OCI-LY7 (cell line): ENCODE data around the gene FOXF1. TPM values are rescaled to one million over a fixed set of nuclear protein-coding genes. Genes with fewer than 3 reads are reported as not detected.

Experiments used
- BruUV-seq: library from RNA; stranded (reverse); fragments of 400-500 nt; replicated peaks from 2 replicates; lab custom pipeline; 2021; lab: Mats Ljungman, UMichigan
- CTCF ChIA-PET: fragments of 300-600 bp; sonication (Branson Sonifier 250); formaldehyde crosslinking; loops from one replicate; lab custom pipeline; 2022; ENCODE audit warnings: antibody characterized with exemption; ENCODE audit not compliant: unreplicated experiment; lab: Charles Lee
- POLR2A ChIA-PET: fragments of 300-600 bp; sonication (Branson Sonifier 250); formaldehyde crosslinking; loops from one replicate; lab custom pipeline; 2022; ENCODE audit warnings: antibody characterized with exemption; lab: Charles Lee
- DNase-seq: peaks from one replicate; pipeline ENCODE4 v3.0.0-alpha.2; 2015; ENCODE audit warnings: low spot score
- H2AFZ ChIP-seq: fragments of 200-600 bp; sonication (generic), shearing (Covaris generic); 2 replicates; pipeline ENCODE4 v1.6.1; 2014; ENCODE audit warnings: mild to moderate bottlenecking, antibody characterized with exemption, low read length, moderate library complexity
- H3K27ac ChIP-seq: fragments of 200-600 bp; sonication (generic); 2 replicates; pipeline ENCODE4 v1.5.1; 2014; ENCODE audit warnings: mixed run types, low read depth, mild to moderate bottlenecking, moderate library complexity, low read length, inconsistent platforms; ENCODE audit not compliant: poor library complexity, severe bottlenecking
- H3K36me3 ChIP-seq: fragments of 200-600 bp; sonication (generic); 2 replicates; pipeline ENCODE4 v1.6.1; 2014; ENCODE audit warnings: mild to moderate bottlenecking, antibody characterized with exemption, low read length, moderate library complexity, mixed read lengths; ENCODE audit not compliant: insufficient read depth
- H3K4me1 ChIP-seq: fragments of 200-600 bp; sonication (generic); 2 replicates; pipeline ENCODE4 v1.5.1; 2014; ENCODE audit warnings: mild to moderate bottlenecking, low read length; ENCODE audit not compliant: insufficient read depth, poor library complexity, severe bottlenecking
- H3K4me2 ChIP-seq: fragments of 200-600 bp; sonication (generic); 2 replicates; pipeline ENCODE4 v1.6.1; 2014; ENCODE audit warnings: mild to moderate bottlenecking, low read length
- H3K4me3 ChIP-seq: fragments of 200-600 bp; sonication (generic); 2 replicates; pipeline ENCODE4 v1.5.1; 2014; ENCODE audit warnings: mild to moderate bottlenecking, low read depth, low read length; ENCODE audit not compliant: poor library complexity, severe bottlenecking
- H3K79me2 ChIP-seq: fragments of 200-600 bp; sonication (generic); 2 replicates; pipeline ENCODE4 v1.6.1; 2016; ENCODE audit warnings: low read depth, mild to moderate bottlenecking, low read length, moderate library complexity, mixed read lengths; ENCODE audit not compliant: insufficient read depth
- H3K9me2 ChIP-seq: fragments of 200-600 bp; sonication (generic); 2 replicates; pipeline ENCODE4 v1.6.1; 2016; ENCODE audit warnings: mild to moderate bottlenecking, low read length, mixed read lengths; ENCODE audit not compliant: insufficient read depth
- H3K9me3 ChIP-seq: fragments of 200-600 bp; sonication (generic); 2 replicates; pipeline ENCODE4 v1.6.1; 2014; ENCODE audit warnings: mild to moderate bottlenecking, mixed run types, low read length, mixed read lengths
- H4K20me1 ChIP-seq: fragments of 200-600 bp; sonication (generic); 2 replicates; pipeline ENCODE4 v1.6.1; 2014; ENCODE audit warnings: mild to moderate bottlenecking, antibody characterized with exemption, low read length, moderate library complexity, mixed read lengths; ENCODE audit not compliant: insufficient read depth
- EZH2phosphoT487 ChIP-seq: fragments of 200-600 bp; sonication (generic); IDR thresholded peaks from 2 replicates; pipeline ENCODE4 v1.6.1; 2018; ENCODE audit warnings: low read depth, borderline replicate concordance, mild to moderate bottlenecking, mixed run types, antibody characterized with exemption, low read length, moderate library complexity, mixed read lengths
- intact Hi-C: fragments of 100-400 bp; cut with micrococcal nuclease; formaldehyde crosslinking; loops from one replicate; pipeline ENCODE4 v1.10.0; 2022; ENCODE audit not compliant: unreplicated experiment
- total RNA-seq, 2 experiments: library from RNA; depleted of rRNA in 1 of 2; stranded (reverse); fragments of >200 nt in 1 of 2; shearing (Covaris generic) in 1 of 2; gene quantifications; 2 replicates each; pipeline ENCODE4 v1.2.3, GENCODE V29; 2014 to 2022
- TF ChIP-seq, protein P1 (sequence below): fragments of 200-600 bp; sonication (generic); conservative IDR thresholded peaks from 2 replicates; pipeline ENCODE4 v1.5.1; 2014; ENCODE audit warnings: mild to moderate bottlenecking, antibody characterized with exemption, low read length, moderate library complexity, mixed read lengths

Gene FOXF1
- total RNA-seq, 2 experiments from 2014 or later = not detected

DNA sequence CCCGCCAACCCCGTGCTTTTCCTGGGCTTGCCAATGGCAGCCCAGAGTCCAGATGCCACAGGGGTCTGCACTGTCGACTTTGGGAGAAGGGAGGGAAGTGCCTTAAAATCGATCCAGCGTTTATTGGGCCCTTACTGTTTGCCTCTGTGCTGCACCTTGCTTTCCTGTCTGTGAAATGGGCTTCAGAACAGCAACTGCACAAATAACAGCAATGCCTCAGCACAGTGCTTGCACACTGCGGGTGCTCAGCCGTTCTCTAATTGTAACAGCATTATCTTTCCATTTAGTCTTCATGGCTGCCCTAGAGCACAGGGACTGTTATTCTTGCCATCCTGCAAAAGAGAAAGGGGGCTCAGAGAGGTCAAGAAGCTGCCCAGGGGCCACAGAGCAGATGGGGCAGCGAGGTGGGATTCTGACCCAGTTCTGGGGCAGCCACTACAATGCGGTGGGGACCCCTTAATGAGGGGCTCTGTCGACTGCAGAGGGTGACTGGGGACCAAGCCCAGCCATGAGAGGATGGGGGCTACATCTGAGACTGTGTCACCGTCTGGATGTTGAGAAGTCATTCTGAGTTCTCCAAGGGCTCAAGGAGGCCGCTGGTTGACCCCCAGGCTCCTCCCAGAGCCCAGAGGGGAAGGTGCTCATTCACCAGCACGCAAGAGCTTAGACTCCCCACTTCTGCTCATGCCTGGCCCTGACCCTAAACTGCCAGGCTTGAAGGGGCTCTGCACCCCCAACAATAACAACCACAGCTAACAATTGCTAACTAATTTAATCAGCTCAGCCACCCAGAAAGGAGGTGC, 9.4 kb upstream of the FOXF1 start:
- Histone ChIP-seq H3K4me1 (no peaks in the 10 kb centered on the region), H3K79me2 (no peaks in the 10 kb centered on the region), H4K20me1 (no peaks in the 10 kb centered on the region), H3K36me3 (no peaks in the 10 kb centered on the region), H3K27ac (no peak overlapping the region), H3K9me3 (no peaks in the 10 kb centered on the region), H3K4me2 (no peak overlapping the region), H3K9me2 (no peaks in the 10 kb centered on the region), H3K4me3 (no peak overlapping the region), H2AFZ (no peak overlapping the region)
- ChIA-PET CTCF (no interaction called here), POLR2A (no interaction called here)
- intact Hi-C loops = no loop called here
- TF ChIP-seq, protein P1, sequence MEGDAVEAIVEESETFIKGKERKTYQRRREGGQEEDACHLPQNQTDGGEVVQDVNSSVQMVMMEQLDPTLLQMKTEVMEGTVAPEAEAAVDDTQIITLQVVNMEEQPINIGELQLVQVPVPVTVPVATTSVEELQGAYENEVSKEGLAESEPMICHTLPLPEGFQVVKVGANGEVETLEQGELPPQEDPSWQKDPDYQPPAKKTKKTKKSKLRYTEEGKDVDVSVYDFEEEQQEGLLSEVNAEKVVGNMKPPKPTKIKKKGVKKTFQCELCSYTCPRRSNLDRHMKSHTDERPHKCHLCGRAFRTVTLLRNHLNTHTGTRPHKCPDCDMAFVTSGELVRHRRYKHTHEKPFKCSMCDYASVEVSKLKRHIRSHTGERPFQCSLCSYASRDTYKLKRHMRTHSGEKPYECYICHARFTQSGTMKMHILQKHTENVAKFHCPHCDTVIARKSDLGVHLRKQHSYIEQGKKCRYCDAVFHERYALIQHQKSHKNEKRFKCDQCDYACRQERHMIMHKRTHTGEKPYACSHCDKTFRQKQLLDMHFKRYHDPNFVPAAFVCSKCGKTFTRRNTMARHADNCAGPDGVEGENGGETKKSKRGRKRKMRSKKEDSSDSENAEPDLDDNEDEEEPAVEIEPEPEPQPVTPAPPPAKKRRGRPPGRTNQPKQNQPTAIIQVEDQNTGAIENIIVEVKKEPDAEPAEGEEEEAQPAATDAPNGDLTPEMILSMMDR = no peak
- TF ChIP-seq EZH2phosphoT487 = no peak
- no TSS peak for BruUV-seq
- no peak for DNase-seq

DNA sequence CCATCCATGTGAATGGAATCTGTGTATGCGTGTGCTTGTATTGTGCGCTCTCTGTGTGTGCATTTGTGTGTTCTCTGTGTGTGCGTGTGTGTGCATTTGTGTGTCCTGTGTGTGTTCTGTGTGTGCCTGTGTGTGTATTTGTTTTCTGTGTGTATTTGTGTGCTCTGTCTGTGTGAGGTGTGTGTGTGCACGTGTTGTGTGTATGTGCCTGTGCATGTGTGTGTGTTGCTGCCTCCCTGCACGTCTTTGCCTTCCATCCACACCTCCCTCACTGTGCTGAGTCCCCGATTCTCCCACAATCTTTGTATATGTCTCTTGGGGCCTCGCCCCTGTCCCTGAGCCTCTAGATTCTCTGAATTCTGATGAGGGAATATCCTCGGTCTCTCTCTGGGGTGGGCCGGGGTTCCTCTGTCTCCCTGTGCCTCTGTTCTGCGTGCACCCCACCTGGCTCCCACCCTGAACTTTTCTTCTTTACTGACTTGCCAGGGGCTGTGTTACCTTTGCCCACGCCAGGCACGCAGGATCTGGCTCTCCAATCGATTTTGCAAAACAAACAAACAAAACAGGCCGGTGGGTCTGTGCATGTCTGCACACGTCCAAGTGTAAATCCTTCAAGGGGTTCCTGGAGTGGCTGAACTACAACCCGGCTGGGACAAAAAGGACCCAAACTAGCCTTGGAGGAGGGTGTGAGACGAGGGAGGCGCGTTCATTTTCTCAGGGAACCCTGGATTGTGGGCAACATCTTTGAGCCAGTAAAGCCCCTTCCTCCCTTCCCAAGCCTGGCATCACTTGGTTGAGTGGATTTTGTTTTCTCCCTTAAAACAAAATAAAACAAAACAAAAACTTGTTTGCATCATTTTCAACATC, 8.1 kb upstream of the FOXF1 start:
- CTCF ChIA-PET = no interaction called here
- no peak for DNase-seq
- H2AFZ ChIP-seq = no peak overlapping the region
- H3K9me3 ChIP-seq = no peaks in the 10 kb centered on the region
- no peaks in the 10 kb centered on the region for H3K79me2 ChIP-seq
- no peaks in the 10 kb centered on the region for H3K36me3 ChIP-seq
- no peak overlapping the region for H3K4me2 ChIP-seq
- H3K4me1 ChIP-seq = no peaks in the 10 kb centered on the region
- intact Hi-C loops = no loop called here
- no peaks in the 10 kb centered on the region for H4K20me1 ChIP-seq
- no TSS peak for BruUV-seq
- POLR2A ChIA-PET = no interaction called here
- no peaks in the 10 kb centered on the region for H3K9me2 ChIP-seq
- no peak overlapping the region for H3K27ac ChIP-seq
- no peak overlapping the region for H3K4me3 ChIP-seq
- TF ChIP-seq EZH2phosphoT487 = no peak
- TF ChIP-seq, protein P1 = no peak
